Measurements from ENCODE around the gene ACAP2.
"Not testable (repeated sequence)": the region's sequence is repeated elsewhere in the genome, so short reads cannot be mapped to it uniquely, and the experiment has no call there.

ACAP2 gene

GRCh38 chr3:195240171-195240701 lies 202.6 kb downstream of the ACAP2 start:
- DNase-seq = no peak

DNA sequence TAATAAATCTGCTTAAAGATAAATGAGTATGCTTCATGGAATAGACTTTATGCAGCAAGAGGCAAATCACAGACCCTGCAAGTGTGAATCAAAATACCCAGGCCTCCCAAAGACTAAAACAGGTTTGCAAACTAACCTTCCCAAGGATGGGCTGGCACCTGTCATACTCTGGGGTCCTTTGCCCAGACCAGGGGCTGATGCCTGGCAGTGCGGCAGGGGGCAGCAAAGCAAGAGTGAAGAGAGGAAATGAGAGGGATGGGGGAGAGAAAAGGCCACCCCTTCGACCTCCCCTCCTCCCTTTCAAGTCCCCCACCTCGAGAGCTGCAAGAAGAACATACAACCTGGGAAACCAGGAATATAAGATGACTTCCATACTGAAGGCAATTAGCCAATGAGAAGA lies 203.7 kb downstream of the ACAP2 start:
- no peak for DNase-seq

DNA sequence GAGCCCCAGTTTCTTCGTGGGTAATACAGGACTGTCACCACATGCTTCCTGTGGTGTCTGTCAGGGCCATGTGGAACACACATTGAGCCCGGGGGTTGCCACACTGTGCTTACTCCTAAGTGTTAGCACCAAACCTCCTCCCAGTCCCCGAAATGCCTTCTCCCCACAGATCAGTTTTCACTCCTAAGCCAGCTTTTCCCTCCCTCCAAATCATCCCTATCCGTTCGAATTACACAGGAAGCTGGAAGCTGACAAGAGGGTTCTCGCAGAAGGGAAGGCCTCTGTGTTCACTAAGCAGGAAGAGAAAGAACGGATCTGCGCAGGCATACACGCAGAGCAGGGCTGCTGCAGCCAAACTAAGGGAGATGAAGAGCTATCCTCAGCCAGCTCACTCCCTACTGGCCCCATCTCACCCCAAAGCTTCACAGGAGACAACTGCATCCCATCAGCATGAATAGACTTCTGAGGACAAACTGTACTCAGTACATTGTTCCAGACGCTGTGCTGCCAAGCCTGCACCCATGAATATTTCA lies 204.2 kb downstream of the ACAP2 start:
- no peak for DNase-seq

DNA sequence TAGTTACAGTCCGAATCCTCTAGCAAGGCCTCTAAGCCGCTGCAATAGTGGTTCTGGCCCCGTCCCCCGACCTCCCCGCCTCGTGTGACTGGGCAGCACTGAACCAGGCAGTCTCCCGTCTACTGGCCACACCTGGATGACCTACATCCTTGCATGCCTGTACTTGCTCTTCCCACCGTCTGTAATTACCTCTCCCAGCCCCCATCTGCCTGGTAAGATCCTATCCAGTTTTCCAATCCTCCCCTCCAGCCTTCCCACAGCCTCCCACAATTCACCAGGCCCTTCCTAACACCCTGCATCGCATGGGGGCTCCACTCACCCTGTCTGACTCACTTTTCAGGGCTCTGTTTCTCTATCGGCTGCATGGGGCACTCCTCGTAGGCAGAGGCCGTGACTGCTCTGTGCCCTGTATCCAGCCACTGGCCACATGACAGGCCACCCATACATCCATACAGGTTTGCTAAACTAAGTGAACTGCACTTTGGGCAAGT lies 204.7 kb downstream of the ACAP2 start:
- no peak for DNase-seq

GRCh38 chr3:195236801-195237570 lies 205.8 kb downstream of the ACAP2 start:
- DNase-seq = no peak

- no peak for DNase-seq
Observed at GRCh38 chr3:195236076-195236798, 206.6 kb downstream of the ACAP2 start.

DNA sequence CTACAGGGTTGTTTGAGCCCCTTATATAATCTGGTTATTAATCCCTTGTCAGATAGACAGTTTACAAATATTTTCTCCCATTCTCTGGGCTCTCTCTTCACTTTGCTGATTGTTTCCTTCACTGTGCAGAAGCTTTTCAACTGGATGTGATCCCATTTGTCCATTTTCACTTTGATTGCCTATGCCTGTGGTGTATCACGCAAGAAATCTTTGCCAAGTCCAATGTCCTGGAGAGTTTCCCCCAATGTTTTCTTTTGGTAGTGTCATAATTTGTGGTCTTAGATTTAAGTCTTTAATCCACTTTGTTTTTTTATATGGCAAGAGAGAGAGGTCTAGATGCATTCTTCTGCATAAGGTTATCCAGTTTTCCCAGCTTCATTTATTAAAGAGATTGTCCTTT lies 212.6 kb downstream of the ACAP2 start:
- no peak for DNase-seq

DNA sequence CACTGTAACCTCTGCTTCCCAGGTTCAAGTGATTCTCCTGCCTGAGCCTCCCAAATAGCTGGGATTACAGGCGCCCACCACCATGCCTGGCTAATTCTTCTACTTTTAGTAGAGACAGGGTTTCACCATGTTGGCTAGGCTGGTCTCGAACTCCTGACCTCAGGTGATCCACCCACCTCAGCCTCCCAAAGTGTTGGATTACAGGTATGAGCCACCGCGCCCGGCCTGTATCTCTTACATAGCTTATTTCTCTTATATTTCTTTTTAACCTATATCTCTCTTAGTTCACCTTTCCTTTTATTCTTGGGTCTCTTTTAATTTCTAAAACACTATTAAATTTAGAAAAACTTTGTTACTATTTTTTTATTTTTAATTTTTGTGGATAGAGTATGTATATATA lies 213.9 kb downstream of the ACAP2 start:
- not testable (repeated sequence) for DNase-seq

DNA sequence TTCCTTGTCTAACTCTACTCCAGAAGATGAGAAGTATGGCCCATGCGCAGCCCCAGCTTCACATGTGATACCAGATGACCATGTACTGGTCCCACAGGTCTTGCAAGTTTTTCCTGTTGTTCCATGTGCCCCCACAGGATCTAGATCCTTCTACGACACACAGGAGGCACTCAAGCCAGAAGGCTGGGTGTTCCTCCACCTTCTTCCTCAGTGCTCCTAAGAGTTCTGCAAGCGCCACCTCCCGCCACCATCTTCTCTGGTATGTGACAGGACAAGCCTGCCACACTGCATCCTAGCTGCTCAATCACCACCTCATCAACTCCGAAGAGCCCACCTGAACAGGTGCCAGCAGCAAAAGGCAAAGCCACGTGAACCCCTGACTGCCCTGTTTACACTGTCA lies 214.9 kb downstream of the ACAP2 start:
- no peak for DNase-seq

- no peak for DNase-seq
Observed at GRCh38 chr3:195226900-195227447, 215.8 kb downstream of the ACAP2 start.

GRCh38 chr3:195226445-195226844 lies 216.4 kb downstream of the ACAP2 start:
- DNase-seq = no peak

- no peak for DNase-seq
Observed at GRCh38 chr3:195224980-195225580, 217.7 kb downstream of the ACAP2 start.

All from activated CD4-positive, alpha-beta T cell treated with anti-CD3 and anti-CD28 coated beads, Interleukin-2, amount 50 U/mL, for 16 hours (primary cell).